Anterior cingulate cortex (tissue), 58 donors: ENCODE data around the gene C10orf90.

ENCODE experiments used
- DNase-seq, 58 donors: peaks; one replicate each; lab custom pipeline; 2025; lab: John Stamatoyannopoulos, UW

C10orf90 gene

DNA sequence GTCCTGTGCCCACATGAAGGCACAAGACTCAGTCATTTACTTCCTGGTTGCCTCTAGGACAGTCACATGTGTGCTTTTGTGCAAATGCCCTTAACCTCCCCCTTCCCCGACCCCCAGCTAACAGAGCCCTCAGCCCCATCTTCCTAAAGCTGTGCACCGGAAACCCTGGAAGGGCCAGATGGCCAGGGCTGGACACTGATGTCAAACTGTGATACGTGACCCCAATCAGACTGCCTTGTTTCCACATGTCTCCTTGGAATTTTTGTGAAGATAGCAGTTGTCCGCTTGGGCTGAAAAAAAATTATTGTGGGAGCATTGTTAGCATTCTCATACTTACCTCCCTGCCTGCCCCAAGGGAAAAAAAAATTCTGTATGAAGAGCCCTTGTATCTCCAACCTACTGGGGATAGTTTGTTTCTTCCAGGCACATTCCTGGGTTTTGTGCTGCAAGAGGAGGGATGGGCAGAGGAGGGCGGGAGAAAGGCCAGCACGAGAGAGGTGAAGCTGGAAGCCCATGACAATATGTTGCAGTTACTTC, 265.2 kb downstream of the C10orf90 start:
- DNase-seq, result no peak

DNA sequence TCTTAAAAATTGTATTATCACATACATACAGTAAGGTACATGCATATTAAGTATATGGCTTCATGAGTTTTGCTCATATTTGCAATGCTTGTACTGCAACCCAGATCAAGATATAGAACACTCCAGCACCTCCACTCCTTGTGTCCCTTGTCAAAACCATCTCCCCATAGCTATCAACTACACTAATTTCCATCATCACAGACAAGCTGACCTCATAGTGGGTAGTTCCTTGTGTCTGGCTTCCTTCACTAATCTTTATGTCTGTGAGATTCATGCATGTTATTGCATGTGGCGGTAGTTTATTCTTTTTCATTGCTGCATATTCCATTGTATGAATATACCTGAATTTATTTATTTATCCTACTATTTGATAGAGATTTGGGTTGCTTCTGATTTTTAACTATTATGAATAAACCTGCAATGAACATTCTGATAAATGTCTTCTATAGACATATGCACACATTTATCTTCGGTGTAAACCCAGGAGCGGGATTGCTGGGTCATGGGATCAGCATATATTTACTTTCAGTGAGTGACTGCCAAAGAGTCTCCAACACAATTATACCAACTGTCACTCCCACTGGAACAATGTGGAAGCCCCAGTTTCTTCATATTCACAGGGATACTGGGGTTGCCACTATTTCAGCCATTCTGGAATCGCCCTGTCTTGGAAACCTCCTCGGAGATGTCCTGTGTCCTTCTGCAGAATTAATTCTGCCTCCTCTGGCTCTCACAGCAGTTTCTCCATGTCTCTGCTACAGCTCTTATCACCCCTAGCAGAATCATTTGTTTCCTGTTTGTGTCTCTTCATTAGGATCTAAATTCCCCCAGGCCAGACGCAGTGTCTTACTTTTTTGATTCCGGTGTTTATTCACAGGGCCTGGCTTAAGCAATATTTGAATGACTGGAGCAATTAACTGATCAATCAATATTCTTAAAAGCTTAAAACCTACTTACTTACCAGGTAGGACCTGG, 267.5 kb downstream of the C10orf90 start:
- DNase-seq, result no peak

DNA sequence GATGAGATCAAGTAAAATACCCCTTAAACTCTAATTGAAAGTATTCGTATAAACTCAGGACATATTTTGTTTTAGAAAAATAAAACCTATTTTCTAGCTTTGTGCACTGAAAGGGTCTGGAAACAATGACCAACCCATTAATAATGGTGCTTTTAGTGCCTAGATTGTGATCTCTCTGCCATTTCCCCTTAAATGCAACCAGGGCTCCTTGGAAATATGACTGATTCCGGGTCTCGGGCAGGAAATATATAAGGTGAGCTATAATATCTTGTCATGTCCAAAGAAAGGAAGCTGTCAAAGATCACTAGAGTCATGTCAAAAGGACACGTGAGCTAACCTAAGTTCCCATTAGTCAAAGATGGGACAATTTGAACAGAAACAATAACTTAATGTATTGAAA, 269.9 kb downstream of the C10orf90 start:
- DNase-seq, result no peak

DNA sequence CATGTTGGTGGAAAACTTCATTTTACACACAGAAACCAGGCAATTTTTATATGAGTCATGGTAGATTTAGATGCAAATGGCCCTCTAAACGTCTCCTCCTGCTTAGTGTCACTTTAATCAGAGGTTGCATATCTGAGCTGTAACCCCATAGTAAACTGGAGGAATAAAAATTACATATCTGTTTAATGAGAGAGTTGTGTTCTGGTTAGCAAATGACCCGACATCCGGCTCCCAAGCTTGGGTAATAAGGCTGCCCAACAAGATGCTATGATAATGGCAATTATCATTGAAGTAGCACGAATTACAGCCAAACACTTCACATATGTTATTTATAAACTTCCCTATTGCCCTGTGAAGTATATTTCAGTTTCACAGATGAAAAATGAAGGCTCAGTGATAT, 271.6 kb downstream of the C10orf90 start:
- DNase-seq, result no peak

DNA sequence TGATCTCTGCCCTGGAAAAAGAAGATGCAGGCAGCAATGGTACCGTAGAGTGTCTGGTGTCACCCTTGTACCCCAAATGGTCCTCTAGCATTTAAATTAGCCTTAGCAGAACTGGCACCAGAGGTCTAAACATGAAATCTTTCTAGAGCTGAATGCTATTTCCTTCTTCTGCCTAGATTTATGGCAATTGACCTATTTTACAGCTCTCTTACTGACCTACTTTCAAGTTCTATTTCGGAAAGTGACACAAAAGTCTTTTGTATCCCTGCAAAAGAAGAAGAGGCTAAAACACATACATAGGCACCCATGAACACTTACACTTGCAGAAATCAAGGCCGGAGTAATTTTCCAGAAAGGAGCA, 272.1 kb downstream of the C10orf90 start:
- no peak for DNase-seq

DNA sequence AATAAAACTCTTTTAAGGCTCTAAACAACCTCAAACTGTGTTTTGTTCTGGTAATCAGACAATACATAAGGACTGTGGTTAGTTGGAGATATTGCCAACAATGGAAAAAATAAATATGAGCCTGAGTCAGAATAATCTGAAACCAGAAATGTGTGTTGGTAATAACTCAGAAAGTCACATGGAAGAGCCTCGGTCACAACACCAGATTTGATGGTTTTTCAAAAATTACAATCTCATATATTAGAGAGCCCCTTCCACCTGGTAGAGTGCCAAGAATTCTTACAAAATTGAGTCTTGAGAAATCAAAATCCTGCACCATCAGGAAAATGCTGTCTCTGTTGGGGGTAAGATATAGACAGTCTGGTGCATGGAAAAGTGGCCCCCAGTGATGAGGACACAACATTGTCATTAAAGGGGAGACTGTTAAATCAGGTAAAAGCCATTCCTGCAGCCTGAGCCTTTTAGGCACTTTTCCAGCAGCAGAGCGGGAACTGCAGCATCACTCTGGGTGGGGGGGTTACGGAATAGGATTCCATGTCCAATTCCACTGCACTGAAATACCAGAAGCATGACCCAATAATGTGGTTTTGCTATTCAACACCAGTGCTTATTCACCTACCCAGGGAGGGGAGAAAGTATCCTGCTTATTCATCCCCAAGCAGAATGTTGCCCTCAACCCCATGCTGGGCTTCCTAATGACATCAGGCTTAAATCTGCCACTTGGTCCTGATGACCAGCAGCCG, 272.7 kb downstream of the C10orf90 start:
- DNase-seq, result peak in 1 of 58 donors; percentile 23

DNA sequence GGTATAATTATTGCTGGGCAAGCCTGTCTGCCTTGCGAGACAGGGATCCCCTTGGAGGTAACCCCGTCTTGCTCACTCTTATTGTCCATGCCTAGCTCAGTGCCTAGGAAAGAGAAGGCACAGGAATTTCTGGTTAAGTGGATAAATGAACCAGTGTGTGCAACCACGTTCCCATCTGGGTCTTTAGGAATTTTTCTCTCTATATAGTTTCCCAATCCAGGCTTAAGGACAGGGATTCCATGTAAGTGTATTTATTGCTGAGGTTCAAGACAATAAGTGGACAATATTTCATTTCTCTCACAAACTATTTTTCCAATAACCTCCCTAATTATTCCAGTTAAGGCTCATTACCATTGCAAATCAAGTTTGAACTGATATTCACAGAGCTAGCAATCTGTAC, 273.3 kb downstream of the C10orf90 start:
- DNase-seq, result no peak

DNA sequence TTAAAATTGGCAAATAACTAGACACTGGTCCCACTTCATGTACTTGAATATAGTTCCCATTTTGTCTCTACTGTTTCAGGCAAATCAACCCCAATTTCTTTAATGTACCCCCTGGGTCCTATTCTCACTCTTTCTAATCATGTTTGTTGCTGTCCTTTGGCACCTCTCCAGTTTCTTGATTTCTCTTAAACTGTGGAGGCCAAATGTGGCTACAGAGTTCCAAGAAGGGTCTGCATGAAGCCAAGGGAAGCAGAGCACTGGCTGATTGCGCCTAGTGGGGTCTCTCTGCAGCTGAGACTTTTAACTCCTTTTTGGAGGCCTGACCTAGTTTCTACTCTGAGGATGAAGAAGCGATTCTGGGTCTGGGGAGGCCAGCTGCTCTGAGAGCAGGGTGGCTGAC, 275.5 kb downstream of the C10orf90 start:
- DNase-seq, result no peak

DNA sequence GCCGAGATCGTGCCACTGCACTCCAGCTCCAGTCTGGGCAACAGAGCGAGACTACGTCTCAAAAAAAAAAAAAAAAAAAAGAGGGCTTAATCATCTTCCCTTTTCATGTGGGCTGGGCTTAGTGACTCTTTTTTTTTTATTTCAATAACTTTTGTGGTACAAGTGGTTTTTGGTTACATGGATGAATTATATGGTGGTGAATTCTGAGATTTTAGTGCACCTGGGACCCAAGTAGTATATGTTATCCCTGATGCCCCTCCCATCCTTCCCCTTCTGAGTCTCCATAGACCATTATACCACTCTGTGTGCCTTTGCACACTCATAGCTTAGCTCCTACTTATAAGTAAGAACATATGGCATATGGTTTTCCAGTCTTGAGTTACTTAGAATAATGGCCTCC, 277.4 kb downstream of the C10orf90 start:
- DNase-seq, result no peak

DNA sequence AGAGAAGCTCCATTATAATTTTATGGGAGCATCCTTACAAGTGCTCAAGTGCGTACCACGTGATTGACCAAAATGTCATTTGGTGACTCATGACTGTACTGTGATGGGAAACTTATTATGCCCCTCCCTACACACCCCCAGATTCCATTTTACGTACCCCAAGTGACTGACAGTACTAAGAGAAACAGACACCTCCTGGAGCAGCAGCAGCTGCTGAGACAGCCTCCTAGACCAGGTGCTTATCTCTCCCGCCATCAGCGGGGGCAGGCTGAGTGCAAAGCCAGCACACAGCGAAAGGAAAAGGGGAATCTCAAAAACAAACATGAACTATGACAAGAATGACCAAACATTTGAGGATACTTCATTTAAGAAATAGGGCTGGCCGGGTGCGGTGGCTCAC, 278.0 kb downstream of the C10orf90 start:
- DNase-seq, result peak in 1 of 58 donors; percentile 20

DNA sequence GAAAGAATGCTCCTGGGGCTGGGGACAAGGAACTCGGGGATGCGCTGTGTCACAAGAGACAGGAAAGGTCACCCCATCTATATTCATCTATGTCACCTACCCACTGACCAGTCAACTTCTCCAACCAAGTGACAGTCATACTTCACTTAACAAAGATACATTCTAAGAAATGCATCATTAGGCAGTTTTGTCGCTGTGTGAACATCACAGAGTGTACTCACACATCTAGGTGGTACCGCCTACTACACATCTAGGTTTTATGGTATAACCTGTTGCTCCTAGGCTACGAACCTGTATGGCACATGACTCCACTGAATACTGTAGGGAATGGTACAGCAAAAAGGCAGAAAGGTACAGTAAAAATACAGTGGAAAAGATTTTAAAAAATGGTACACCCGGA, 278.4 kb downstream of the C10orf90 start:
- DNase-seq, result no peak

DNA sequence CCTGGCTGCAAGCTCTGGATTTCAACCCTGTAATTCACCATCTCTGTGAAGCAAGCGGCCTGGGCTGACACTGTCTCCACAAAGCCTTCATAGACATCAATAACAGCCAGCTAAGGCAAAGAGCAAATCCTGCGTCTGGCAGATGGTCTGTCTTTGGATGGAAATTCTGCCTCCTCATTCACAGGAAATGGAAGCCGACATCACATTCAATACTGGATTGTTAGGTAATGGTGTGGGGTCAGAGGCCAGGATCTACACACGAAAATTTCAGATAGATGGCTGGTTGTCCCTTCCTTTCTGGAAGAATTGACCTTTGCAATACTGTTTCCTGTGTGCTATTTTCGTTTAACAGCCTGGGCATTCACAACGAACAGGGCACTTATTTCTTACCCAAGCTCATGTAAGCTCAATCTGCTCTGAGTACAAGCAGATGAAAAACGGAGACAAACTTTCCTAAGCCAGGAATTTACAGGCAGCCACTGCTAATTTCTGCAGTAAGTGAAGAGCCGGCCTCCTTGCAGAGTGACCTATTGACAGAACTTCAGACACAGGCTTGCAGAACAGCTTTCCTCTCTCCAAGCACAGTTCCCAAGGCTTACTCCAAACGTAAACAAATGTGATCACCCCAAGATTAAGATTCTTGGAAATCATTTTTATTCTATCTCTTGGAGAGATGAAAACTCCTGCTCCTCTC, 279.2 kb downstream of the C10orf90 start:
- peak in 4 of 58 donors; percentile 6 to 42 (median 18) for DNase-seq

DNA sequence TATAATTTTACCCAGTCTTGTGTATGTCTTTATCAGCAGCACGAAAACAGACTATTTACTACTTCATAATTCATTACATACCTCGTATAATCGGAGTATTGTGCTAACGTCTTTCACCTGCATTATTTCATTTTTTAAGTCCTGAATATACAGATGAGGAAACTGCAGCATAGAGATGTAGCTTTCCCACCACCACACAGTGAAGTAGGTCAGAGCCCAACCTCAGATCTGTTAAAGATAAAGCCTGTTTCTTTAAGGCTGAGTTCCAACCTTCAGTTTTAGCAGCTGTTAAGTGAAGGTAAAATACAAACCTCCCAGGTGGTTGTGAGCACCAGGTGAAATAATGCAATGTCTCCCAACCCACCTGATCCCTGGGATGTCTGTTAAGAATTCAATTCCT, 280.2 kb downstream of the C10orf90 start:
- DNase-seq, result no peak

DNA sequence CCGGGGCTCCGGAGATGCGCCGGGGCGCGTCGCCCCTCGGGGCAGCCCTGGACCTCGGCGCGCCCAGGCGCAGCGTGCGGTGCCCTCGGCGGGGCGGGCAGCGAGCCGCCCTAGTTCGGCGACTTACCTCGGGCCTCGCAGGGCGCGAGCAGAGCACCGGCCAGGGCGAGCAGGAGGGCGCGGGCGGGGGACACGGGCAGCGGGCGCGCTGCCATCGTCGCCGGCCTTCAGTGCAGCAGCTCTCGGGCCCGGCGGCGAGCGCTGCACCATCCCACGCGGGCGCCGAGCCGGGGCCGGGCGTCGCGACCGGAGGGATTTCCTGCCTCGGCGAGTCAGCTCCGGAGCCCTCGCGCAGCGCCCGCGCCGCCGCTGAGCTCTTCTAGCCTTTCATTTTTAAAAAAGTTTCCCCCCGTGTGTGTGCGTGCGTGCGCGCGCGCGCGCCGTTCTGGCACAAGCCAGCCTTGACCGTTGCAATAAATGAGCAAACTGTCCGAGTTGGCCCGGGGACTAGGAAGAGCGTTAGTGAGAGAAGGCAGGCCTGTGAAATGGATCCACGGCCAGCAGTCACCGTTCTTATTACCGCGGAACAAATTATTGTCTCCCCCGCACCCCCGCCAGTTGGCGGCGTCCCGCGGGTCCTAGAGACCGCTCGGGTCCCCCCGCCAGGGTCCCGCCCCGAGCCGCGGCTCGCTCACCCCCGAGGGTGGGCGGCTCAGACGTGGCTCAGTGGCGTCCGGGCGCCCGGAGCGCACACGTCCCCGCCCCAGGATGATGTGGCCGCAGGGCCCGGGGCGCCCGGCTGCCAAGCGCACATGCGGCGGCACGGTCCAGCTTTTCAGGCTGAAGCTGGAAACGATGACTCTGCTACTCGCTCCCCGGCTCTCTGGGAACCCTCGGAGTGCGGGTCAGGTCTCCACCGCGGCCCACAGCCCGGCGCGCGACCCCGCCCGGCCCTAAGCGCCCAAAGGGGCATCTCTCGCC, 282.3 kb downstream of the C10orf90 start, which contains the start of gene ADAM12:
Gene ADAM12 (minus strand): TSS at position 547 of the 981 bp plus-strand sequence. CDS start 332 bp downstream, at position 215.
- peak in 17 of 58 donors; percentile 5 to 59 (median 27) for DNase-seq

DNA sequence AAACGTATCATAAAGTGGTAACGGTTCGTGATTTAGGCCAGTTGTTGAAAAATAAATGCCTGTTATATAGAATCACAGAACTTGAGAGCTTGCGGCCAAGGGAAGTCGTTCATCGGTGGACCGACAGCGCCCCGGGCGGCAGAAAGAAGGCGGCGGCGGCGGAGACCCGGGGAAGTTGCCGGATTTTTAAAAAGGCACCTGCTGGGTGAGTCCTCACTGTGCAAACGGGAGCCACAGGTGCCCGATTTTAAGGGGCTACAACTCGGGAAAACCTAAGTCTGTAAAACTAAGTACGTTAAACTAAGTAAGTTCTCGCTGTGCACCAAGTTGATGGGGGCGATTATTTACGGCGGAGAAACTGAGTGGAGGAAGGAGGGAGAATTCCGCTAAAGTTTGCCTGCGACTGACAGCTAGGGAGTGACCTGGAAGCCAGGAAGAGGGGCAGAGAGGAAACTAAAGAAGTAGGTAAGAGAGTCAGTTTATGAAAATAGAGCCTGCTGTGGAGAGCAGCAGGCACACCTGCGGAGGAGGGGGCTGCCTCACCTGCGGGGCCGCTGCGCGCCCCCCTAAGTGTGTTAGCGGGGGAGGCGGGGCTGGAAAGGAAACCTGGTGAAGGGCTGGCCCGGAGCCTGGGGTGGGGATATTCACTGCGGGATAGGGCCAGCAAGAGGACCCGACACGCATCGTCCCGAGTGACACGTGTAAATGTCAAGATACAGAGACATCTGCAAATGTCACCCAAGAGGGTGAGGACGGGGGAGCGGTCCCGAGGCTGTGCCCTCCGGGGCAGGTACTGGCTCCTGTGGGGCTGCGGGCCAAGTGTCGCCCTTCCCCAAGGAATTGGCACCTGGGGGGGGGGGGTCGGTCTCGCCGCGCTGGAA, 283.2 kb downstream of the C10orf90 start:
- DNase-seq, result peak in 49 of 58 donors; percentile 9 to 82 (median 42)

DNA sequence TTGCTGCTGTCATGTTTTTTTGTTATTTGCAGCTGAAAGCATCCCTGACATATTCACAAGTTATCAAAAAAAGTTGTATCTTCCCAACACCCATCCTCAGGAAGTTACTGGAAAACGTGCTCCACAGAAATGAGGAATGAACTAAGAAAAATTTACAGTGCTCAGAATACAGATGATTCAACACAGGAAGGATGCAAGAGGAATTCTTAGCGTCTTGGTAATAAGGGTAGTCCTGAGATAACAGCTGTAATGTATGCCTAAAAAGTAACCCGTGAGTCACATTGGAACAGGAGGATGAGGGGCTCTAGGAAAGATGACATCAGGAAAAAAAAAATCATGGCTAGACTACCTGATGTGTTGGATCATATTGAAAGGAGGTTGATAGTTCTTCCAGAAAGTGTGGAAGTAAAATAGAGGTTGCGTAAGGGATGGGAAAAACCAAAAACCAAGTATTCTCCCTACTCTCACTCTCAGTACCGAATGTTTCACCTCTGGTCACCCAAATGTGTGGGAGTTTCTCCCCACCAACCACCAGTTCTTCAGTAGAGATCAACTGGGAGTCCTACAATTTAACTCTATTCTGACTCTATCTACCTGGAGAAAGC, 286.1 kb downstream of the C10orf90 start:
- DNase-seq, result no peak

DNA sequence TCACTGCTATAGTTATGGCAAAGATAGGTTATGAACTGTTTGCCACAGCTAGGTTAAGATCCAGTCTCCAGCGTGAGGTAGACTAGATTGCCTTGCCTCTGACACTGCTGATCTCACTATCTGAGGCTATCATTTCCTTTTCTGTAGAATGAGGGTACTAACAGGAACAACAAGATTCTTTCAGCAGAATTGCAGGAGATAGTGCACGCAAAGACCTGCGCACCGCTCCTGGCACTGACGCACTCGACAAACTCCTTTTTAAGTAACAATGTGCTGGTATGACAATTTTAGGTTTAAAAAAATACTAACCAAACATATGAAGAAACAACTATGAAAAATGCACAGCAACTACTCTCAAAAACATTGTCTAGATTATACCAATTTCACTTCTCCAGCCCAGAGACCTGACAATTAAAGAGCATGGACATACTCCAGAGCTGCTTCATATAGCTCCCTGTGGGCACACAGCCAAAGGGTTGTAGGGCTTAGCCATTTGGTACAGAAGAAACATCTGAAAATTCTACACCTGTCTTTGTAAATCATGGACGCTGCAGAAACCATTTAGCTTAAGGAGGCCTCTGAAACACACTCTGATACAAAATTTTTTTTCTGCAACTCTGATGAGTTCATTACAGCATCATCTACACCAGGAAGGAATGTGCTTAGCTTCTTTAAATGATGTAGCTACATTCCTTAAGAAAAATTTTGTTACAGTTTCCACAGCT, 290.0 kb downstream of the C10orf90 start:
- DNase-seq, result no peak
